Hepatocyte (in vitro differentiated cells): ENCODE data around the gene TXNDC16. TPM values are rescaled to one million over a fixed set of nuclear protein-coding genes. Genes with fewer than 3 reads are reported as not detected.

Experiments used
- DNase-seq: peaks from one replicate; pipeline ENCODE4 v3.0.0-alpha.2; 2016; ENCODE audit warnings: low spot score
- H2AFZ ChIP-seq: fragments of 200-600 bp; sonication (generic); 2 replicates; pipeline ENCODE4 v1.6.0; 2016; ENCODE audit warnings: antibody characterized with exemption, mild to moderate bottlenecking
- H3K27ac ChIP-seq: fragments of 200-600 bp; sonication (generic); 2 replicates; pipeline ENCODE4 v1.5.1; 2016; ENCODE audit warnings: mild to moderate bottlenecking
- H3K27me3 ChIP-seq: fragments of 200-600 bp; sonication (generic); 2 replicates; pipeline ENCODE4 v1.6.1; 2016
- H3K36me3 ChIP-seq: fragments of 200-600 bp; sonication (generic); replicated peaks from 2 replicates; pipeline ENCODE4 v1.5.1; 2016; ENCODE audit warnings: low read depth; ENCODE audit not compliant: insufficient read depth
- H3K4me1 ChIP-seq: fragments of 200-600 bp; sonication (generic); 2 replicates; pipeline ENCODE4 v1.5.1; 2016; ENCODE audit warnings: mild to moderate bottlenecking, moderate library complexity; ENCODE audit not compliant: insufficient read depth
- H3K4me2 ChIP-seq: fragments of 200-600 bp; sonication (generic); 2 replicates; pipeline ENCODE4 v1.6.0; 2016
- H3K4me3 ChIP-seq: fragments of 200-600 bp; sonication (generic); 2 replicates; pipeline ENCODE4 v1.5.1; 2016; ENCODE audit warnings: mild to moderate bottlenecking
- H3K79me2 ChIP-seq: fragments of 200-600 bp; sonication (generic); 2 replicates; pipeline ENCODE4 v1.6.0; 2017; ENCODE audit warnings: mild to moderate bottlenecking
- H3K9me2 ChIP-seq: fragments of 200-600 bp; sonication (generic); replicated peaks from 2 replicates; pipeline ENCODE4 v1.6.0; 2017; ENCODE audit warnings: mild to moderate bottlenecking; ENCODE audit not compliant: insufficient read depth
- H3K9me3 ChIP-seq: fragments of 200-600 bp; sonication (generic); 2 replicates; pipeline ENCODE4 v1.5.1; 2016; ENCODE audit warnings: low read depth, mild to moderate bottlenecking
- H4K20me1 ChIP-seq: fragments of 200-600 bp; sonication (generic); 2 replicates; pipeline ENCODE4 v1.6.0; 2016; ENCODE audit warnings: mild to moderate bottlenecking; ENCODE audit not compliant: insufficient read depth, poor library complexity, severe bottlenecking
- EZH2 ChIP-seq: fragments of 200-600 bp; sonication (generic); IDR thresholded peaks from 2 replicates; pipeline ENCODE4 v1.6.1; 2016; ENCODE audit warnings: antibody characterized with exemption, mild to moderate bottlenecking, borderline replicate concordance
- EZH2phosphoT487 ChIP-seq: fragments of 200-600 bp; sonication (generic); IDR thresholded peaks from one replicate; pipeline ENCODE4 v1.6.1; 2018; ENCODE audit warnings: antibody characterized with exemption, mild to moderate bottlenecking, low read depth, moderate library complexity; ENCODE audit not compliant: unreplicated experiment, severe bottlenecking
- WGBS: methylation state at CpG from one replicate; pipeline ENCODE4 v1.1.6; 2016; ENCODE audit warnings: low lambda C conversion rate; ENCODE audit errors: missing lambda C conversion rate; 5-methylcytosine and 5-hydroxymethylcytosine counted together
- polyA plus RNA-seq: library from polyadenylated mRNA; unstranded; fragments of >200 nt; fragmentation: Nextera tagmentation; extraction: Ambion mirVana; gene quantifications from 2 replicates; pipeline ENCODE4 v1.2.1, GENCODE V29; 2016
- total RNA-seq: library from RNA; depleted of rRNA; stranded (reverse); fragments of >200 nt; gene quantifications from 2 replicates; pipeline ENCODE4 v1.2.3, GENCODE V29; 2014
- TF ChIP-seq, protein P1 (sequence below): fragments of 200-600 bp; sonication (generic); IDR thresholded peaks from 2 replicates; pipeline ENCODE4 v1.5.1; 2016; ENCODE audit warnings: antibody characterized with exemption, mild to moderate bottlenecking; ENCODE audit not compliant: poor library complexity

Gene TXNDC16
- total and polyA plus RNA-seq, 2 experiments from 2014 or later = 5.0 to 14.2 TPM

DNA sequence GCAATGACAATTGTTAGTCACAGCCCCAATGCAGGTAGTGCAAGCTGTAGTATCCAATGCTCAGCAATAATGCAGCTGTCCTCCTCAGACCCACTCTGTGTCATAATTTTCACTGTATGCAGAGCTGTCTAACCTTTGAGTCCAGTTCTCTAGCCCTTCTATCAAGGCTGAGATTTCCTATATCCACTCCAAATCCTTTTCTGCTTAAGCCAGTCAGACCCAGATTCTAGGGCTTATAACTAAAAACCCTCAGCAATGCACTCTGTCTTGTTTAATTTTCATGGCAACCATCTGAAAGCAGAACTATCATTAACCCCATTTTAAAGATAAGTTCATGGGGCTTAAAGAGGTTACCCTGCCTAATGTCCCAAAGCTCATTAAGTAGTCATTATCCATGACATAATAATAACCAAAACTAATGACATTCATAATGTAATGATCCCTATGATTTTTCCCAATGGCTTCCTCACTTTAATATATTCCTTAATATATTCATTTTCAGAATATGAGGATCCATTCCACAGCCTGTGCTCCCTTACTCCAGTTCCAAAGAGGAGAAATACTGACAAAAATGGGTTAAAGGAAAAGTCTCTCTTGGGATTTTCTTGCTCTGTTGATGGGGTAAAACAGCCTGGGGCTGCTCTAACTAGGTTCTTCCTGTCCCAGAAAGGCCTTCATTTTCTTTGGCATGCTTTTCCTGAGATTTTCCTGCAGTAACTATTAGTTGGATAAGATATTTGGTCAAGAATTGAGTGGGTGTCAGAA is 29.5 kb downstream of the TXNDC16 start:
- Histone ChIP-seq H3K79me2 (no peaks in the 10 kb centered on the region), H3K36me3 (no peaks in the 10 kb centered on the region), H3K4me3 (no peak overlapping the region), H3K9me3 (no peaks in the 10 kb centered on the region), H3K4me2 (peak overlapping the region; percentile 1), H3K4me1 (no peaks in the 10 kb centered on the region), H3K27ac (no peak overlapping the region), H3K9me2 (no peaks in the 10 kb centered on the region), H3K27me3 (no peaks in the 10 kb centered on the region), H2AFZ (no peak overlapping the region), H4K20me1 (no peaks in the 10 kb centered on the region)
- DNase-seq = no peak
- TF ChIP-seq, protein P1, sequence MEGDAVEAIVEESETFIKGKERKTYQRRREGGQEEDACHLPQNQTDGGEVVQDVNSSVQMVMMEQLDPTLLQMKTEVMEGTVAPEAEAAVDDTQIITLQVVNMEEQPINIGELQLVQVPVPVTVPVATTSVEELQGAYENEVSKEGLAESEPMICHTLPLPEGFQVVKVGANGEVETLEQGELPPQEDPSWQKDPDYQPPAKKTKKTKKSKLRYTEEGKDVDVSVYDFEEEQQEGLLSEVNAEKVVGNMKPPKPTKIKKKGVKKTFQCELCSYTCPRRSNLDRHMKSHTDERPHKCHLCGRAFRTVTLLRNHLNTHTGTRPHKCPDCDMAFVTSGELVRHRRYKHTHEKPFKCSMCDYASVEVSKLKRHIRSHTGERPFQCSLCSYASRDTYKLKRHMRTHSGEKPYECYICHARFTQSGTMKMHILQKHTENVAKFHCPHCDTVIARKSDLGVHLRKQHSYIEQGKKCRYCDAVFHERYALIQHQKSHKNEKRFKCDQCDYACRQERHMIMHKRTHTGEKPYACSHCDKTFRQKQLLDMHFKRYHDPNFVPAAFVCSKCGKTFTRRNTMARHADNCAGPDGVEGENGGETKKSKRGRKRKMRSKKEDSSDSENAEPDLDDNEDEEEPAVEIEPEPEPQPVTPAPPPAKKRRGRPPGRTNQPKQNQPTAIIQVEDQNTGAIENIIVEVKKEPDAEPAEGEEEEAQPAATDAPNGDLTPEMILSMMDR = no peak
- TF ChIP-seq EZH2 (no peak), EZH2phosphoT487 (no peak)

GRCh38 chr14:52522033-52522432 is 30.3 kb downstream of the TXNDC16 start:
- TF ChIP-seq, protein P1 = no peak
- no peak for TF ChIP-seq EZH2
- no peak for TF ChIP-seq EZH2phosphoT487
- Histone ChIP-seq H3K4me1 (no peaks in the 10 kb centered on the region), H3K79me2 (no peaks in the 10 kb centered on the region), H3K9me3 (no peaks in the 10 kb centered on the region), H3K27me3 (no peaks in the 10 kb centered on the region), H3K4me2 (peak overlapping the region; percentile 1), H3K9me2 (no peaks in the 10 kb centered on the region), H3K4me3 (no peak overlapping the region), H2AFZ (no peak overlapping the region), H4K20me1 (no peaks in the 10 kb centered on the region), H3K27ac (no peak overlapping the region), H3K36me3 (no peaks in the 10 kb centered on the region)
- no peak for DNase-seq
- WGBS = 20% methylated on average over 1 of the region's 1 CpG

GRCh38 chr14:52514046-52514811 is 38.1 kb downstream of the TXNDC16 start:
- Histone ChIP-seq H3K4me2 (no peak overlapping the region), H3K9me3 (no peaks in the 10 kb centered on the region), H3K27me3 (no peaks in the 10 kb centered on the region), H3K9me2 (no peaks in the 10 kb centered on the region), H3K4me1 (peaks cover 5% of the 10 kb centered on the region), H3K36me3 (no peaks in the 10 kb centered on the region), H4K20me1 (no peaks in the 10 kb centered on the region), H3K27ac (no peak overlapping the region), H3K4me3 (no peak overlapping the region), H3K79me2 (no peaks in the 10 kb centered on the region), H2AFZ (no peak overlapping the region)
- DNase-seq = no peak
- 72% methylated on average over 4 of the region's 4 CpGs for WGBS
- TF ChIP-seq, protein P1 = no peak
- TF ChIP-seq EZH2 (no peak), EZH2phosphoT487 (no peak)
